H9 (cell line): ENCODE data around the gene HAT1. TPM values are rescaled to one million over a fixed set of nuclear protein-coding genes. Genes with fewer than 3 reads are reported as not detected.

Experiments used
- DNase-seq: peaks from one replicate; pipeline ENCODE4 v3.0.0-alpha.2; 2017
- H2AFZ ChIP-seq: one replicate; pipeline ENCODE4 v1.6.1; 2013; ENCODE audit warnings: mild to moderate bottlenecking, low read length, control low read depth, moderate library complexity
- H2AK5ac ChIP-seq: 2 replicates; pipeline ENCODE4 v1.6.1; 2013; ENCODE audit warnings: low read length, control low read depth, mixed read lengths; ENCODE audit not compliant: insufficient read length
- H2BK120ac ChIP-seq: one replicate; pipeline ENCODE4 v1.6.1; 2013; ENCODE audit warnings: low read depth, mild to moderate bottlenecking, low read length, control low read depth, inconsistent platforms; ENCODE audit not compliant: poor library complexity, severe bottlenecking
- H2BK12ac ChIP-seq: 2 replicates; pipeline ENCODE4 v1.6.1; 2013; ENCODE audit warnings: low read length, control low read depth, mixed read lengths, low read depth; ENCODE audit not compliant: insufficient read length
- H2BK15ac ChIP-seq: 2 replicates; pipeline ENCODE4 v1.6.1; 2013; ENCODE audit warnings: low read depth, low read length, control low read depth
- H2BK20ac ChIP-seq: one replicate; pipeline ENCODE4 v1.6.1; 2013; ENCODE audit warnings: low read depth, mild to moderate bottlenecking, low read length, control low read depth, inconsistent platforms; ENCODE audit not compliant: poor library complexity, severe bottlenecking
- H2BK5ac ChIP-seq: 2 replicates; pipeline ENCODE4 v1.6.1; 2013; ENCODE audit warnings: low read length, control low read depth, mixed read lengths; ENCODE audit not compliant: insufficient read length
- H3K14ac ChIP-seq: 2 replicates; pipeline ENCODE4 v1.6.1; 2013; ENCODE audit warnings: low read length, control low read depth; ENCODE audit not compliant: insufficient read depth
- H3K18ac ChIP-seq: 2 replicates; pipeline ENCODE4 v1.6.1; 2013; ENCODE audit warnings: low read depth, mild to moderate bottlenecking, mixed read lengths, low read length, control low read depth; ENCODE audit not compliant: insufficient read length
- H3K23ac ChIP-seq: 2 replicates; pipeline ENCODE4 v1.6.1; 2013; ENCODE audit warnings: low read length, control low read depth, mixed read lengths, low read depth; ENCODE audit not compliant: insufficient read length
- H3K23me2 ChIP-seq: 2 replicates; pipeline ENCODE4 v1.6.1; 2013; ENCODE audit warnings: low read depth, mild to moderate bottlenecking, mixed read lengths, low read length, control low read depth; ENCODE audit not compliant: insufficient read length, poor library complexity, severe bottlenecking
- H3K27ac ChIP-seq: 2 replicates; pipeline ENCODE4 v1.5.1; 2013; ENCODE audit warnings: low read length, control low read depth, mixed read lengths, low read depth; ENCODE audit not compliant: insufficient read length
- H3K27me3 ChIP-seq: 2 replicates; pipeline ENCODE4 v1.6.1; 2013; ENCODE audit warnings: low read length, control low read depth, inconsistent platforms; ENCODE audit not compliant: insufficient read depth
- H3K4ac ChIP-seq: 2 replicates; pipeline ENCODE4 v1.6.1; 2013; ENCODE audit warnings: low read depth, mild to moderate bottlenecking, control low read depth, inconsistent platforms, low read length, moderate library complexity
- H3K4me1 ChIP-seq: 2 replicates; pipeline ENCODE4 v1.6.1; 2013; ENCODE audit warnings: low read length, control low read depth, inconsistent platforms; ENCODE audit not compliant: insufficient read depth
- H3K4me2 ChIP-seq: 2 replicates; pipeline ENCODE4 v1.6.1; 2013; ENCODE audit warnings: low read length, control low read depth, mixed read lengths; ENCODE audit not compliant: insufficient read length, insufficient read depth
- H3K56ac ChIP-seq: 2 replicates; pipeline ENCODE4 v1.6.1; 2013; ENCODE audit warnings: low read depth, mild to moderate bottlenecking, mixed read lengths, low read length, control low read depth; ENCODE audit not compliant: insufficient read length
- H3K79me1 ChIP-seq: 2 replicates; pipeline ENCODE4 v1.6.1; 2013; ENCODE audit warnings: low read depth, mild to moderate bottlenecking, moderate library complexity, low read length, control low read depth, inconsistent platforms; ENCODE audit not compliant: insufficient read depth, poor library complexity, severe bottlenecking
- H3K79me2 ChIP-seq: 2 replicates; pipeline ENCODE4 v1.6.1; 2013; ENCODE audit warnings: low read length, control low read depth, inconsistent platforms; ENCODE audit not compliant: insufficient read depth
- H3K9ac ChIP-seq: 2 replicates; pipeline ENCODE4 v1.6.1; 2013; ENCODE audit warnings: low read length, control low read depth, mixed read lengths; ENCODE audit not compliant: insufficient read length; ENCODE audit errors: extremely low read depth
- H3K9me3 ChIP-seq: one replicate; pipeline ENCODE4 v1.6.1; 2013; ENCODE audit warnings: low read depth, low read length, inconsistent platforms; ENCODE audit not compliant: control insufficient read depth
- H3T11ph ChIP-seq: one replicate; pipeline ENCODE4 v1.6.1; 2013; ENCODE audit warnings: mild to moderate bottlenecking, low read length, control low read depth, inconsistent platforms
- H4K20me1 ChIP-seq: one replicate; pipeline ENCODE4 v1.6.1; 2013; ENCODE audit not compliant: control insufficient read depth, insufficient read length, insufficient read depth
- H4K5ac ChIP-seq: 2 replicates; pipeline ENCODE4 v1.6.1; 2013; ENCODE audit warnings: low read depth, mild to moderate bottlenecking, mixed read lengths, low read length, control low read depth; ENCODE audit not compliant: insufficient read length
- H4K8ac ChIP-seq: replicated peaks from 2 replicates; pipeline ENCODE4 v1.6.1; 2013; ENCODE audit warnings: low read length, control low read depth, mixed read lengths, low read depth; ENCODE audit not compliant: insufficient read length
- H4K91ac ChIP-seq: 2 replicates; pipeline ENCODE4 v1.6.1; 2013; ENCODE audit warnings: low read depth, mild to moderate bottlenecking, moderate library complexity, mixed read lengths, low read length, control low read depth; ENCODE audit not compliant: insufficient read length
- H3K27ac Mint-ChIP-seq, 3 experiments: 2 replicates in 2 of 3; 3 replicates in 1 of 3; pipeline ENCODE4 v1.8.0; 2020 to 2021; ENCODE audit warnings: mixed read lengths in 3 of 3, mild to moderate bottlenecking in 1 of 3, moderate library complexity in 1 of 3
- H3K27me3 Mint-ChIP-seq: 2 replicates; pipeline ENCODE4 v1.8.0; 2021; ENCODE audit warnings: low read depth, mild to moderate bottlenecking, moderate library complexity, mixed read lengths
- H3K36me3 Mint-ChIP-seq, 3 experiments: 2 replicates in 2 of 3; 3 replicates in 1 of 3; pipeline ENCODE4 v1.8.0; 2020 to 2021; ENCODE audit warnings: low read depth in 3 of 3, mixed read lengths in 3 of 3; ENCODE audit not compliant: insufficient read depth in 1 of 3
- H3K4me1 Mint-ChIP-seq, 2 experiments: 2 replicates each; pipeline ENCODE4 v1.8.0; 2020; ENCODE audit warnings: mixed read lengths in 2 of 2
- H3K4me3 Mint-ChIP-seq, 2 experiments: 2 replicates in 1 of 2; 3 replicates in 1 of 2; pipeline ENCODE4 v1.8.0; 2020 to 2021; ENCODE audit warnings: mild to moderate bottlenecking in 2 of 2, mixed read lengths in 2 of 2, moderate library complexity in 1 of 2
- H3K9me3 Mint-ChIP-seq, 2 experiments: 2 replicates in 1 of 2; 3 replicates in 1 of 2; pipeline ENCODE4 v1.8.0; 2020; ENCODE audit warnings: mild to moderate bottlenecking in 2 of 2, mixed read lengths in 2 of 2, moderate library complexity in 1 of 2
- WGBS: extraction: QIAGEN DNeasy Blood & Tissue Kit; methylation state at CpG from one replicate; pipeline ENCODE4 v1.1.7; 2013; ENCODE audit warnings: missing lambda C conversion rate, low lambda C conversion rate, mixed read lengths; ENCODE audit not compliant: insufficient read length; ENCODE audit errors: extremely low coverage; 5-methylcytosine and 5-hydroxymethylcytosine counted together
- total RNA-seq: library from RNA; stranded (reverse); gene quantifications from 2 replicates; pipeline ENCODE4 v1.2.1, GENCODE V29; 2021
- TF ChIP-seq, protein P1 (sequence below): fragments of 200-600 bp; sonication (generic); conservative IDR thresholded peaks from 3 replicates; pipeline ENCODE4 v1.8.0; 2021; ENCODE audit warnings: antibody characterized with exemption, mild to moderate bottlenecking

HAT1 gene
- total RNA-seq, 1 experiment from 2014 or later = 73.0 TPM

DNA sequence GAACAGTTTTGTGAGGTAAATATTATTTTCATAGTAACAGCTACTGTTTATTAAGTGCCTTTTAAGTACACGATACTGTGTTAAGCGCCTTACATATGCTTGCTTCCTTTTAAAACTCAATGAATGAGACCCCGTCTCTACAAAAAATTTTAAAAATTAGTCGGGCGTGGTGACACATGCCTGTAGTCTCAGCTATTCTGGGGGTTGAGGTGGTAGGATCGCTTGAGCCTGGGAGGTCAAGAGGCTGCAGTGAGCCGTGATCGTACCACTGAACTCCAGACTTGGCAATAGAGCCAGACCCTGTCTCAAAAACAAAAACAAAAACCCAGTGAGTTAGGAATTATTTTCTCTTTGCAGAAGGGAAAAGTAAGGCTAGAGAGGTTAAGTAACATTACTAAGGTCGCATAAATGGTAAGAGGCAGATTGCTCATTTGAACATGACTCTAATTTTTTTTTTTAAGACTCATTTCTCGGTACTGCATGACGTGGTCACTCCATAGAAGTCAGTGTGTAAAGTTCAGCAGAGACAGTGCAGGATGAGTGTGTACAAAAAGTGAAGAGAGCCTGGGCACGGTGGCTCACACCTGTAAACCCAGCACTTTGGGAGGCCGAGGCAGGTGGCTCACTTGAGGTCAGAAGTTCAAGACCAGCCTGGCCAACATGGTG, 78.6 kb downstream of the HAT1 start:
- Histone ChIP-seq H3K27ac (no peak overlapping the region), H3K9me3 (no peaks in the 10 kb centered on the region), H3K79me1 (no peaks in the 10 kb centered on the region), H2BK5ac (no peak overlapping the region), H3K4ac (no peak overlapping the region), H4K5ac (peak overlapping the region; percentile 35), H2BK15ac (no peak overlapping the region), H3K4me1 (no peaks in the 10 kb centered on the region), H2BK20ac (no peak overlapping the region), H3K18ac (no peak overlapping the region), H3K56ac (no peak overlapping the region), H3K23me2 (no peaks in the 10 kb centered on the region), H3T11ph (no peak overlapping the region), H4K8ac (no peak overlapping the region), H4K20me1 (no peaks in the 10 kb centered on the region), H2AK5ac (no peak overlapping the region), H2BK120ac (no peak overlapping the region), H2AFZ (no peak overlapping the region), H2BK12ac (no peak overlapping the region), H3K79me2 (no peaks in the 10 kb centered on the region), H3K23ac (no peak overlapping the region), H4K91ac (no peak overlapping the region), H3K9ac (no peak overlapping the region), H3K27me3 (no peaks in the 10 kb centered on the region), H3K14ac (no peak overlapping the region), H3K4me2 (peak overlapping the region; percentile 72)
- no peaks in the 10 kb centered on the region for H3K36me3 Mint-ChIP-seq
- whole genome bisulfite sequencing = no CpG with 5 or more reads among the region's 13 CpGs
- no peak for DNase-seq
- TF ChIP-seq, protein P1, sequence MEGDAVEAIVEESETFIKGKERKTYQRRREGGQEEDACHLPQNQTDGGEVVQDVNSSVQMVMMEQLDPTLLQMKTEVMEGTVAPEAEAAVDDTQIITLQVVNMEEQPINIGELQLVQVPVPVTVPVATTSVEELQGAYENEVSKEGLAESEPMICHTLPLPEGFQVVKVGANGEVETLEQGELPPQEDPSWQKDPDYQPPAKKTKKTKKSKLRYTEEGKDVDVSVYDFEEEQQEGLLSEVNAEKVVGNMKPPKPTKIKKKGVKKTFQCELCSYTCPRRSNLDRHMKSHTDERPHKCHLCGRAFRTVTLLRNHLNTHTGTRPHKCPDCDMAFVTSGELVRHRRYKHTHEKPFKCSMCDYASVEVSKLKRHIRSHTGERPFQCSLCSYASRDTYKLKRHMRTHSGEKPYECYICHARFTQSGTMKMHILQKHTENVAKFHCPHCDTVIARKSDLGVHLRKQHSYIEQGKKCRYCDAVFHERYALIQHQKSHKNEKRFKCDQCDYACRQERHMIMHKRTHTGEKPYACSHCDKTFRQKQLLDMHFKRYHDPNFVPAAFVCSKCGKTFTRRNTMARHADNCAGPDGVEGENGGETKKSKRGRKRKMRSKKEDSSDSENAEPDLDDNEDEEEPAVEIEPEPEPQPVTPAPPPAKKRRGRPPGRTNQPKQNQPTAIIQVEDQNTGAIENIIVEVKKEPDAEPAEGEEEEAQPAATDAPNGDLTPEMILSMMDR = no peak
- H3K9me3 Mint-ChIP-seq = no peaks in the 10 kb centered on the region
- peaks cover 16% of the 10 kb centered on the region in 2 experiments for H3K4me1 Mint-ChIP-seq
- H3K27me3 Mint-ChIP-seq = peaks cover 22% of the 10 kb centered on the region
- H3K4me3 Mint-ChIP-seq = peak overlapping the region; percentile 83 to 94
- H3K27ac Mint-ChIP-seq = no peak overlapping the region
